HG02870 (cell line): ENCODE measurements around the gene ACAD11.

ENCODE experiments used
- ATAC-seq: cut with Tn5 transposase; IDR thresholded peaks from one replicate; pipeline ENCODE4 v1.9.1; 2021; ENCODE audit warnings: mild to moderate bottlenecking, moderate library complexity; ENCODE audit not compliant: unreplicated experiment

ACAD11 gene

DNA sequence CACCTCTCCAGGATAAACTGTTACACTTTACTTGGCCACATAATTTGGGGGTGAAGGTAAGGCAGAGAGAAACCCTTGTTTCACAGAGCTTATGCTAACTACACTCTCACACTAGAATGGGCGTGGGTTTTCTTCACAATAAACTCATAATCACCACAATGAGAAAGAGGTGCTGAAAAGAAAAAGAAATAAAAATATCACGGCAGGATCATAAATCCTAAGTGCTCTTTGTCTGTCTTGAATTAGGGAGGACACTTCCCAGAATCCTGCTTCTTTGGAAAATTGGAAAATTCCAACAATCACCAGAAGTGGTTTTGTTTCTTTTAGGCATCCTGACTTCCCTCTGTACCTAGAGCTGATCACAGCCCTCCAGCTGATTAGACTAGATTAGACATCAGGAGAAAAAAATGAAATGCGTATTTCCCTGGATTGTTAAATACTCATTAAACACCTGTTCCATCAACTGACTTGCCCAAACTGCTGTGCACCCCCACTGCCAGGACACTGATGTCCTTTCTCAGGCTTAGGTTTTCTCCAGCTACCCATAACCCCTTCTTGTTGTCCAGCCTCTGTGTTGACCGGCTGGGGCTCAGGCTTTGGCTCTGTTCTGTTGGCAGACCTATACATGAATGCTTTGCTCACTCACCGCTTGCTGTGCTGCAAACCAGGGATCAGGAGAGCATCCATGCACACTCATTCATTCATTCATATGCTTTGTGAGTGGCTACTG lies 104.1 kb downstream of the ACAD11 start:
- no peak for ATAC-seq

DNA sequence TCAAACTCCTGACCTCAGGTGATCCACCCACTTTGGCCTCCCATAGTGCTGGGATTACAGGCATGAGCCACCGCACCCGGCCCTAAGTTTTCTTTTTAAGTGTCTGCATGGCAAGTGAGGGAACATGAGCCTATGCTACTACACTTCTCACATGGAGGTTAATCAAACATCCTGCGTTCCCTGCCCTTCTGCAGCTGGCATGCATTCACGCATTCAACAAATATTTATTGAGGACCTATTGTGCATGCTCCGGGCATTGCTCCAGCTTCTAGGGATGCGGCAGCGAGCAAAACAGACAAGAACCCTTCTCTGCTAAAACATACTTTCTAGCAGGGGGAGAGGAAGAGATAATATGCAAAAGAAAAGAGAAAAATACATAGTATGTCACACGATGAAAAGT lies 105.2 kb downstream of the ACAD11 start:
- ATAC-seq: no peak

DNA sequence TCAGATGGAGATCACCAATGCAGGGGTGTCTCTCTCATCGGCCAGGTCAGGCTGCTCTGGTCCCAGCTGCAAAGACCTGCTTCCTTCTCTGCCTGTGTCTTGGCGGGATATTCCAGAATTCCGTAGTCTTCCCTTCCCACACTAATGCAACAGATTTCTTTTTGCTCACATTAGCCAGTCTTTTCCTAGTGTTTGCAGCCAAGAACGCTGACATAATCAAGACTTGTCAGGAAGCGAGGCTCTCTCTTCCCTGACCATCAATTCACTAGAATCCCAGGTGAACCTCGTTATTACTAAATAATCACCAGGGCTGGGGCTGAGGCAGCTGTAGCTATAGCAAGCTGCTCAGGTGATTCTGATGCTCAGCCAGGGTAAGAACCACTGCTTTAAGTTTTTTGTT lies 105.8 kb downstream of the ACAD11 start:
- no peak for ATAC-seq

DNA sequence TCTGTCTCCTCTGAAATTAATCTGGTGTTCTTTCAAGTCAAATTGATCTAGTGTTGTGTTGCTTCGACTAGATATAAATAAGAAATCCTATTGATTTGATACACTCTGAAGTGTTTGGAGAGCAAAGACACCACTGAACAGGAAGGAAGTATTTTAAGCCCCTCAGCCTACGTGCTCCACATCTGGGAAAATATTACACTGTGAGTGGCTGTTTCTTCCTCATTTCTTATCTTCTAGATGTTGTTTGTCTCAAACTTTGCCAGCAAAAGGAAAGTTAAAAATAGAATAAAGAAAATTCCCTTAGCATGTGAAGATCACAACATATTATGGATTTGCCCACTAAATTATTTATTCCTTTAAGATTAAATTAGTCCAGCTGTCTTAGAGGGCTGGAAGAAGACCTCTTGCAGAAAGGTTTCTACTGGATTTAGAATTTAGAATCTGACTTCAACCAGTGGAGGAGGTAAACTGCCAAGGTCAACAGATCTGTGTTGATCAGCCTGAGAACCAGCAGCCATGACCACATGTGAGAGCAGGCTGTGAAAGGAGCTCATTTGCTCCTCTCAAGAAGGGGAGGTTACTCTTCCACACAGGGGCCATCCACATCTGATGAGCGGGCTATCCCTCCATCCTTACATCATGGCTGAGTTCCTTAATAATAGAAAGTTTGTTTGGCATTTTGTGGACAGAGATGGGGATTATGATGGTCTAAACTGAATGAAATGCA lies 108.9 kb downstream of the ACAD11 start:
- ATAC-seq: no peak

DNA sequence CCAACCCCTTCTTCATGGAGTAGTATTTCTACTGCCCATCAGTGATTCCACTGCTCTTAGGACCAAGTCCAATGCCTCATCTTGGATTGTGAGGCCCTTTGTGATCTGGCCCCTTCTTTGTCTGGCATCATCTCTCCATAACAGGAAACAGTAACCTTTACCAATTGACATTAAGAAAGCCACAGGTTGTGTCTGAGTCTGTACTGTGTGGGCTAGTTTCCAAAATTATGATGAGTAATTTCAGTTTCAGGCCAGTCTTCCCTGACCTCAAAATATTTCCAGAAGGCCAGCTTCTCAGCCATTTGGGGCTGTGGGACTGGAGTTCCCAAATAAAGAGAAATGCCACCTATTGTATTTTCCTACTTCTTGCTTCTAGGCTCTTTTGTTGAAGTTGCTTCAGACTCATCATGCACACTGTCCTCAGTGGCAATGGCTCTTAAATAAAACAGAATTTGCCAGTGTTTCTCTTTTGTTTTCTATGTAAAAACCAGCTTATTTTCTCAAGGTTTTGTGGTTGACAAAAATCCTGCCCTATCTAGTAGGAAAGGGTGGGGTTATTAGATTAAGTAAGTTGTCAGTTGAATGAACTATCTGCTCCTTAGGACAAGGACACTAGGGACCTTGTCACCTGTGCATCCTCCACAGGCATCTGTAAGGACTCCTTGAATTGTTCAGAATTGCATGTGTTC lies 109.6 kb downstream of the ACAD11 start:
- peak; percentile 90 for ATAC-seq

DNA sequence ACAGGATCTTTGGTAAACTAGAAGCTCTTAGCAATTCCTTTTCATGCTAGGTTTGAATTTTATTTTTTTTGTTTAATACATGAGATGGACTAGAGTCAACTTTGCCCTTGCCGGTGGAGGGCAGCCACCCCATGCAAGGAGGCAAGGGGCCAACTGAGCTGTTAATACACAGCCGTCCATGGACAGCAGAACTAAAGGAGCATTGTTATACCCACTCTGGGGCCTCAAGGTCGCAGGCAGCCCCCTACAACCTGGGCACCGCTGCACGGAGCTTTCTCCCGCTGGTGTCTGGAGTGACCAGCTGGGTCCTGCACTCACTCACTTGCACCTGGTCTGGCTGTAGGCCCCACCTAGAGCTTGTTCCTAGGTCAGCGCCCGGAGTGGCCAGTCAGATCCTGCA lies 110.4 kb downstream of the ACAD11 start:
- ATAC-seq: no peak

DNA sequence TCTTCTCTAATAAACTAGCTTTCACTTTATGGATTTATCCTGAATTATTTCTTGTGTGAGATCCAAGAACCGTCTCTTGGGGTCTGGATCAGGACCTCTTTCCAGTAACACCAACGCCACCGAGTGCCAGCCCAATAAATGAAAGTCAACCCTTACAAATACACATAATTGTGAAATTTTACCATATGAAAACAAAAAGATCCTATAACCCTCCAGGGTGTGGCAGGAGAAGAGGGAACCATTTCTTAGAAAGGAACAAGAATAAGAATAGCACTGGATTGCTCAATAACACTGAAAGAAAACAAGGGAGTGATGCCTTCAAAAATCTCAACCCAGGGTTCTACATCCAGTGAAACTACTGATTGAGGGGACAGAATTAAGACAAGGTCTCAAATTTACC lies 114.1 kb downstream of the ACAD11 start:
- no peak for ATAC-seq

DNA sequence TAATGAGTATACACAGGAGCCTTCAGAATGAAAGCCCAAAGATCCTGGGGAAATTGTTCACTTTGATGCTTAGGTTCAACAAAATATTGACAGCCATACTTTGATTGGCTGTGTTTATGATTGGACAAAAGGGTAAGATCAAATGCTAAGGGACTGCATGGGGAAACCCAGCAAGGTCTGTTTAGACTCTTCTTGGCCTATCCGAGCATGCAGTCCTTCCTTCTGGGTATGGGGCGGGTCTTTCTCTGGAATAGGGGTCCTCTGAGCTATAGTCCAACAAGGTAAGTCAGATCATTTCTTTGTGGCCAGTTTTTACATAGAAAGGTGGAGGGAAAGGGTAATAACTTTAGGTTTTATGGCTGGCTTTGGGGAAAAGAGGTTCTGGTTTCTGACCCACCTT lies 115.5 kb downstream of the ACAD11 start:
- ATAC-seq: no peak

DNA sequence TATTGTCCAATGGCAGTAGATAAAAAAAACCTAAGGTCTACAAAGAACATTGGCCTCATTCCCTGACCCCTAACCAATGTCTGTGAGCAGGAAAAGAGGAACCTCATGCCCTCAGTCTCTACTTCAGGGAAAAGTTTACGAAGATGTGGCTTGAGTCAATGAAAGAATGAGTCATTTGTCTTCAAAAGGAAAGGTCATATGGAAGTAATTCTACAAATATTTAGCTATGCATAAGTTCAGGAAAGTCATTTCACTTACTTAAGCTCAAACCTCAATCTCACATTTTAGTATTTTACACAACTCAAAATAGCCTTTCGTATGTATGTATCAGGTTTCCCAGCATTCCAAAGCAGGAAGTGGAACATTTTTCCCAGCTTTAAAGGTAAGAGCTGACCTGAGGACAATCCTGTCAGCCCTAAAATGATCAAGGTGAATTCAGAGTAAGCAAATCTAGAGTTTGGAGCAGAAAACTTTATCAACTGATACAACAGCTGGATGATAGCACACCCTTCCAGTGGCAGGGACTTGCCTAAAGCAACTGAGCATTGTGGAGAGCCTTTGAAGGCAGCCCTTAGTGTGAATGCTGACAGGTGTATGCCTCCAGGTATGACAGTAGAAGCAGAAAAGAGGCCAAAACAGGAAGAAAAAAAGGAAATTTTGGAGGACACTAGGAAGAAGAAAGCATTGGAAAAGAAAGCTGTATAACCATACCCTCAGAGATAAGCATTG lies 116.4 kb downstream of the ACAD11 start:
- no peak for ATAC-seq

DNA sequence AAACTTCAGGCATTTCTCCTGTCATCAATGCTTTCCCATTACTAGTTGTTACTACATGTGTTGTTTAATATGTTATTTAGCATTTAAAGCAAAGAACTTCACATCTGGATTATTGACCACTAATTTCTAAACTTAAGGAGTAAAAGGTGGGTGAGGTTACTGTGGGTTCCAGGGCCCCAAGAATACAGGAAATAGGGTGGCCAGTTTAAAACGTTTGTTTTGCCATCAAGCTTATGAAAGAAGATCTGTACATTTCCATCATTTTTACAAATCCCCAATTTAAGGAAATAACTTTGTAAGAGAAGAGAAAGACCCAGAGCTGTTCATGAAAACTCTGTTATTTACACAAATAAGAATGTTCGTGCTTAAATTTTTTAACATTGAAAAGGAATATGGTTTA lies 117.0 kb downstream of the ACAD11 start:
- no peak for ATAC-seq

DNA sequence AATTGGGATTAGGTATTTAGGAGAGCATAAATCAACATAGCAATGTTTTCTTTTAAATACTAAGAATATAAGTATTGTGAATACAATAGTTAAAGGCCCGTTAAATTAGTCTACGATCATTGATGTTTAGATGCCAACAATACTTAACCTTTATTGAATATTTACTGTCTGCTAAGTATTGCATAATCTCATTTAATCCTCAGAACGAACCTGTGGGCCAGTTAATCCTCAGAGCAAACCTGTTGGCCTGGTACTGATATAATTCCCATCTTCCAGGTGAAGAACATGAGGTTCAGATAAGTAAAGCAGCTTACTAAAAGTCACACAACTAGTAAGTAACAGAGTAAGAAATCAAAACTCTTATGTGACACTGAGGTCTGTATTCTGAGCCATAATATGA lies 119.9 kb downstream of the ACAD11 start:
- ATAC-seq: no peak

DNA sequence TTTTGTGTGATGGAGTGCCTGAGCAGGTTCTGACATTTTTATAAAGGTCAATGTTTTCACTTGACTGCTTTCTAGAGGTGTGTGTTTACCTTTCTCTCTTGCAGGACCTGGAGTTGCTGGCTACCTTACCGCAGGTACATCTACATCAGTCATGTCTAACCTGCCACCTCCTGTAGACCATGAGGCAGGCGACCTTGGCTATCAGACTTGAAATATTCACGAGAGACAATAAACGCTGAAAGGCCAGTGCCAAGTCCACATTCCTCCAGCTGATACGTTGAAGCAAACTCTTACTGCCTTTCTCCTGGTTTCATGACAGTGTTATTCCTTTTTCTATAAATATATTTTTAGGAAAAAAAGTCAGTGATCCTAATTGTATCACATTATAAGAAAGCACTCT lies 121.5 kb downstream of the ACAD11 start:
- no peak for ATAC-seq

DNA sequence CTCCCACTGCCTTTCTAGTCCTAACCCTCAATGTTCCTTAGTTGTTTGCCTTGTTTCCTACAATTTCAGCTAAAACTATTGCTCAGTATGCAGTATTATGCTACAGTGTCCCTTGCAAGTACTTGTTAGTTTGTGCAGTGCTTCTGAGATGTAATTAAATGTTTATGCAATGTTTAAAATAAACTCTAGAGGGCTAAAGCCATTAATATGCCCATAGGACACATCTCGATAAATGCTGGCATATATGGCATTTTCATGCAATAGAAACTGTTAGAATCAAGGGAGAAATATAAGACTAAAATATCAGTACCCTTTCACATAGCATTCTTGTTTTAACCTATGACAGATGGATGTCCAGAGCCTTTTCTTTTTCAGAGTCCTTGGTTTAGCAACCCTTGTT lies 122.3 kb downstream of the ACAD11 start:
- no peak for ATAC-seq

DNA sequence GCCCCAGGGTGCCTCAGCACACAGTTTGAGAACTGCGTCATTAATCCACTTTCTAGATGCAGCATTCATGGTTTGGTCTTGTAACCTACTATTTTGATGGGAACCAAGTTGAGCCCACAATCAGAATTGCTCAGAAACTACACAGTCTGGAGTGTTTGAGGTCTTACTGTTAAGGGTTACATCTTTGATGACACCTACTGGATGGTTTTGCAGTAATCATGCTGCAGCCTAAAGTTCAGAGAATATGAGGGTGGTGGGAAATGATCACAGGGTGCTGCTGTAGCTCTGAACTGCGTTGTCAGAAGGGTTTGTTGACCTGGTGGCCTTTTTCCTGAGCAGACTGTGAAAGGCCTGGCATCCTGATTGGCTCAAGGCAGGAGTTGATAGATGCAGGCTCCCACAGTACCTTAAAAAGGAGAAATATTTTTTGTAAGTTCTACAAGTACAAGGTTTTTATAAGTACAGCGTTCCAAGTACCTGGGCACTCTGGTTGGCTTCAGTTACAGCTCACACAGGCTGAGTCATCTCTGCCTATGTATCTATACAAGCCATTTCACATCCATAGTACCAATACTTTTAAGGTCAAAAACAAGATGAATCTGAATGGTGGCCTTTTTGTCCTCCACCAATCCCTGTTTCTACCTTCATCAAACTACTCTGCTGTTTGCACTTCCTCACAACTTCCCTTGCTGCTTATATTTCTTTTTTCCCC lies 123.0 kb downstream of the ACAD11 start:
- ATAC-seq: no peak

DNA sequence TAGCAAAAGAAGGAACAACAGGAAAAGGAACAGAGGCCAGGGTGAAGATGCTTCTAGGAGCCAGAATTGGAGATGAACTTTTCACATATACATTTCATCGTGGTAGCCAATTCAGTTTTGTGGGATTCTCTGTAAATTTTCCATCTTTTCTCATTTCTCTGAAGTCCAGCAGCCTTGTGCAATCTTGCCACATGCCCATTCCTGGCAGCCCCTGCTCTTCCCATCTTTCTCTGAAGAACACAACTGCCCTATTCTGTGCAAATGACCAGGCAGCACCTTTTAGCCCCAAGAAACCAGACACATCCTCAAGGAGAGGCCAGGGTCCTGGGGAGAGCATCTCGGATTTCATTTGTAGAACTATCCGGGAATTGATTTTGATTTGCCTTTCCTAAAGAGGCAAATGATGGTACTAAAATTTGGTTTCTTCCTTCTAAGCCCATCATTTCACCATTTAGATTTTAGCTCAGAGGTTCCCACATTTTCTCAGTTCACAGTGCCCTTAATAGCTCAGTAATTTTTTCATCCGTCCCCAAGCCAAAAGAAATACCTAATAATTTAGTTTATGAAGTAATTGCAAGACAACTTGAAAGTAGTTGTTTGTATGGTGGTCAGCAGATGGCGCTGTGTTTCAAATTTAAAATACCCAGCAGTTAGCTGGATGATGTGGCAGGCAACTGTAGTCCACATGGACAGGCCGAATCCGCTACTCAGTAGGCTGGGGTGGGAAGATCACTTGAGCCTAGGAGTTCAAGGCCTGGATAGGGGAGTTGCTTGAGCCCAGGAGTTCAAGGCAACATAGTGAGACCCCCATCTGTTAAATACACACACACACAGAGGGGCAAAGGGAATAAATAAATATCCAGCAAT lies 123.8 kb downstream of the ACAD11 start:
- no peak for ATAC-seq

DNA sequence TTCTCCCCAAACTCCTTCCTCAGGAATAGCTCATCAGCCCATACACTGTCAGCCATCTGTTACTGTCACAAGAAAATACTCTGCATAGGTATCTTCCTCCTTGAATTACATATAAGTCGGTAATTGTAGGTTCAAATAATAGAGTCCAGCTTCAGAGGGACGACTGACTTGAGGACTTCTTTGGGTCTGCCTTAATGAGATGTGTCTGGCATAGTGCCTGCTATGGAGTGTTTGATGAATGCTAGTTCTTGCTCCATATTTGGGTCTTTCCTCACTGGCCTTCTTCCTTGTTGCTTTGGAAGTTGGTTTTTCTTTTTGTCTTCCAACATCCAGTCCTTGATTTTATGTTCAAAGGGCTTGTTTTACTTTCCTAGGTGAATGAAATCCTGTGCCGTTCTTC lies 129.0 kb downstream of the ACAD11 start:
- no peak for ATAC-seq

DNA sequence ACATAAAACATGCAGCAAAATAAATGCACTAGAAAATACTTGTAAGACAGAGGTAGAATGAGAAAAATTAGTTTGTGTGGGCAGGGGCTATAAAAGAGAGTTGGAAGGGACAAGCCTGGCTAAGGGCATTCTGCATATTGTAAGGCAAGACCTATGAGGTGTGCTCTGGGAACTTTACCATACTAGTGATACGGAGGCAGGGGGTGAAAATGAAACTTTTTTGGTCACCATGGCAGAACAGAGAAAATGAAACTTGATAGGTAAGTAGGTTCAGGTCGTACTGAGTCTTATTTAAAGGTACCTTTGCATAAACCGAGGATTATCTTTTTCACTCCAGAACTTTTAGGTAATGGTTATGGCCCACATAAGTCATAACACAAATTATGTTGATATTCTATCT lies 137.3 kb downstream of the ACAD11 start:
- ATAC-seq: peak; percentile 73

DNA sequence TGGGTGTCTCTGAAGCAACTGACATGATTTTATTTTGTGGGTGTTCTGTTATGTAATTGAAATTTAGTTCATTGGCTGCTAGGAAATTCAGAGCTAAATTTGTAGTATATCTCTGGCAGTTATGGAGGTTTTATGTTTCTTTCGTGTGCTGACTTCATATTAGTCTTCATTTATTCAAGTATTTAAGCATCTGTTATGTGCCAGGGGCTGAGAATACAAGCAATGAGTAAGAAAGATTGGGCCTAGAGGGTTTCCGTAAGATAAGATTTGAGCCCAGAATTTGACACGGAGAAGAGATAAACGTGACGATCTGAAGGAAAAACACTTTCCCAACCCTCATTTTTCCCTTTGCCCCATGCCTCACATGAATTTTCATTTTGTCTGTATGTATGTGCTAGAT lies 137.7 kb downstream of the ACAD11 start:
- ATAC-seq: no peak

DNA sequence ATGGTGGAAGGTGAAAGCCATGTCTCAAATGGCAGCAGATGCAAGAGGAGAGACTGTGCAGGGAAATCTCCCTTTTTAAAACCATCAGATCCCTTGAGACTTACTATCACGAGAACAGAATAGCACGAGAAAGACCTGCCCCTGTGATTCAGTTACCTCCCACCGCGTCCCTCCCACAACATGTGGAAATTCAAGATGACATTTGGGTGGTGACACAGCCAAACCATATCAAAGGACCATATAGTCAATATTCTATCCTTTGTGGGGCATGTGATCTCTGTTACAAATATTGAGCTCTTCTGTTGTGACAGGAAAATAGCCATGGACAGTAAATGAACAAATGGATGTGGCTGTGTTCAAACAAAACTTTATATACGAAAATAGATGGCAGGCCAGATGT lies 139.7 kb downstream of the ACAD11 start:
- ATAC-seq: no peak

DNA sequence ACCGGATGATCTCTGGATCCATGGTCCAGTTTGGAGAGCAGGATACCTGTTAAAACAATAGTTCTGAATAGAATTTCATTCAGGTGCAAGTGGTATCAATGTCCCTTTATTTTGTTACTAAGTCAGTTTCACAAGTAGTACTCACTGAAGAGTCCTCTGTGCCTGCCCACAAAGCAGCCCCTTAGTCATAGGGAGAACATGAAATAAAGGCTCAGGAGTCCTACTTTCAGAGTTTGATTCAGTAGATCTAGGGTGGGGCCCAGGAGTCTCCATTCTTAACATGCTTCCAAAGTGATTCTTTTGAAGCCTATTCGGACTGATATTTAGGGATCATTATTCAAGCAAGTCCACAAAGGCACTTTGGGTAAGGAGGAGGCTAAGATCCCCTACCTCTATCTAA lies 142.3 kb downstream of the ACAD11 start:
- no peak for ATAC-seq
